ENCODE results near the gene CEACAM5. TPM values are rescaled to one million over a fixed set of nuclear protein-coding genes. Genes with fewer than 3 reads are reported as not detected.
"Not testable (repeated sequence)": the region's sequence is repeated elsewhere in the genome, so short reads cannot be mapped to it uniquely, and the experiment has no call there.

The CEACAM5 gene
- total RNA-seq, 2 donors from 2014 or later: not detected

DNA sequence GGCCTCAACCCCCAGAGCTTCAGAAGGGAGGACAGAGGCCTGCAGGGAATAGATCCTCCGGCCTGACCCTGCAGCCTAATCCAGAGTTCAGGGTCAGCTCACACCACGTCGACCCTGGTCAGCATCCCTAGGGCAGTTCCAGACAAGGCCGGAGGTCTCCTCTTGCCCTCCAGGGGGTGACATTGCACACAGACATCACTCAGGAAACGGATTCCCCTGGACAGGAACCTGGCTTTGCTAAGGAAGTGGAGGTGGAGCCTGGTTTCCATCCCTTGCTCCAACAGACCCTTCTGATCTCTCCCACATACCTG is 969 bp upstream of the CEACAM5 start:
- Mint-ChIP-seq H3K27ac (no peak overlapping the region), H3K4me3 (peak overlapping the region; percentile 46), H3K9me3 (no peaks in the 10 kb centered on the region), H3K27me3 (peaks cover 30% of the 10 kb centered on the region), H3K36me3 (ENCODE audit: low read depth) (no peaks in the 10 kb centered on the region), H3K4me1 (no peaks in the 10 kb centered on the region)
- ATAC-seq (replicated peaks): no peak

DNA sequence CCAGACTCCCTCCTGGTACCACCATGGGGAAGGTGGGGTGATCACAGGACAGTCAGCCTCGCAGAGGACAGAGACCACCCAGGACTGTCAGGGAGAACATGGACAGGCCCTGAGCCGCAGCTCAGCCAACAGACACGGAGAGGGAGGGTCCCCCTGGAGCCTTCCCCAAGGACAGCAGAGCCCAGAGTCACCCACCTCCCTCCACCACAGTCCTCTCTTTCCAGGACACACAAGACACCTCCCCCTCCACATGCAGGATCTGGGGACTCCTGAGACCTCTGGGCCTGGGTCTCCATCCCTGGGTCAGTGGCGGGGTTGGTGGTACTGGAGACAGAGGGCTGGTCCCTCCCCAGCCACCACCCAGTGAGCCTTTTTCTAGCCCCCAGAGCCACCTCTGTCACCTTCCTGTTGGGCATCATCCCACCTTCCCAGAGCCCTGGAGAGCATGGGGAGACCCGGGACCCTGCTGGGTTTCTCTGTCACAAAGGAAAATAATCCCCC is 505 bp upstream of the CEACAM5 start:
- Mint-ChIP-seq H3K4me3 (no peak overlapping the region), H3K4me1 (no peaks in the 10 kb centered on the region), H3K9me3 (no peaks in the 10 kb centered on the region), H3K27ac (no peak overlapping the region), H3K36me3 (ENCODE audit: low read depth) (no peaks in the 10 kb centered on the region), H3K27me3 (peaks cover 30% of the 10 kb centered on the region)
- no peak for ATAC-seq (replicated peaks)

GRCh38 chr19:41709516-41709915 is 1.1 kb downstream of the CEACAM5 start:
- not testable (repeated sequence) for H3K4me1 Mint-ChIP-seq; H3K9me3 Mint-ChIP-seq; H3K36me3 Mint-ChIP-seq (ENCODE audit: low read depth); H3K27ac Mint-ChIP-seq; ATAC-seq (replicated peaks); H3K4me3 Mint-ChIP-seq
- peaks cover 31% of the 10 kb centered on the region for H3K27me3 Mint-ChIP-seq

DNA sequence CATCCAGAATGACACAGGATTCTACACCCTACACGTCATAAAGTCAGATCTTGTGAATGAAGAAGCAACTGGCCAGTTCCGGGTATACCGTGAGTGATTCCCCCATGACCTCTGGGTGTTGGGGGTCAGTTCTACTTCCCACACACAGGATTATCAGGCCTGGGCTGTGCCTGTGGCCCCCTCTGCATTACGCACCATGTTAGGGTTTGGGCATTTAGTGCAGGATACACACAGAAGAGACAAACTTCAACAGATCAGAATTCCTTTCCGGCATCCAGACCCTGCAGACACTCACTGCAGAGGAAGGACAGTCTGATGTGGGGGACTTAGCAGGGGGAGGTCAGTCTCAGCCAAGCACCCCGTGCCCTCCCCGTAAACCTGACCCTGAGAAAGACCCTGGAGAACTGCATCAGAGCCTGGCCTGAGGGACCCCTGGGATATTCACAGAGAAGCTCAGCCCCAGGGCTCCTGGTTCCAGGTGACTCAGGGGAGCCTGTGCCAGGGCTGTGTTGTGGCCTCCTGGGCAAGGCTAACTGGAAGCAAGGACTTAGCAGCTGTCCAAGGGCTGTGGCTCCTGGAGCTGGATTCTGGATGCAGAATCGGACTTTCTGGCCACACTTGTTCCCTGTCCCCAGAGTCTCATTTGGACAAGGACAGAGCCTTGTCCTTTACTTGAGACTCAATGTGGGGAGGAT is 1.7 kb downstream of the CEACAM5 start:
- no peak overlapping the region for H3K27ac Mint-ChIP-seq
- H3K9me3 Mint-ChIP-seq: no peaks in the 10 kb centered on the region
- H3K36me3 Mint-ChIP-seq (ENCODE audit: low read depth): no peaks in the 10 kb centered on the region
- H3K27me3 Mint-ChIP-seq: peaks cover 28% of the 10 kb centered on the region
- H3K4me3 Mint-ChIP-seq: no peak overlapping the region
- H3K4me1 Mint-ChIP-seq: no peaks in the 10 kb centered on the region
- no peak for ATAC-seq (replicated peaks)

GRCh38 chr19:41711376-41712261 is 3.2 kb downstream of the CEACAM5 start:
- Mint-ChIP-seq H3K27me3 (peaks cover 30% of the 10 kb centered on the region), H3K27ac (no peak overlapping the region), H3K4me1 (no peaks in the 10 kb centered on the region), H3K9me3 (no peaks in the 10 kb centered on the region), H3K36me3 (ENCODE audit: low read depth) (no peaks in the 10 kb centered on the region), H3K4me3 (no peak overlapping the region)
- ATAC-seq (replicated peaks): no peak

DNA sequence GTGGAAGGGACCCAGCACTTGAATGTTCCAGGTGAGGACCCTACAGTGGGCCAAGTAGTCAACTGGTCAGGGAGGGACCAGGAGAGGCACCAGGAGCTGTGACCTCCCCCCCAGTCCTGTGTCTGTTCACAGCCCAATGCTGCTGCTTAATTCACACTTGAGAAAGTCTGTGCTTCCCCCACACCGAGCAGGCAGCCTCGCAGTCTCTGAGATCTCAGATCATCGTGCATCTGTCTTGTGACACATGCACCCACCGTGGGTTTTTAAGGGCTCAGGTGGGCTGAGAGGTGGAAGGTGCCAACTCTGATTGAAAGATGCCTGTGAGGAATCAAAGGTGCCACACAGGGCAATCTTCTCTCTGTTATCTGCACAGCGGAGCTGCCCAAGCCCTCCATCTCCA is 6.2 kb downstream of the CEACAM5 start:
- Mint-ChIP-seq H3K4me3 (no peak overlapping the region), H3K9me3 (no peaks in the 10 kb centered on the region), H3K27me3 (peaks cover 28% of the 10 kb centered on the region), H3K36me3 (ENCODE audit: low read depth) (no peaks in the 10 kb centered on the region), H3K27ac (no peak overlapping the region), H3K4me1 (no peaks in the 10 kb centered on the region)
- no peak for ATAC-seq (replicated peaks)

GRCh38 chr19:41718761-41719160 is 10.3 kb downstream of the CEACAM5 start:
- no peaks in the 10 kb centered on the region for H3K9me3 Mint-ChIP-seq
- H3K36me3 Mint-ChIP-seq (ENCODE audit: low read depth): no peaks in the 10 kb centered on the region
- H3K4me1 Mint-ChIP-seq: no peaks in the 10 kb centered on the region
- H3K27ac Mint-ChIP-seq: no peak overlapping the region
- no peak for ATAC-seq (replicated peaks)
- no peak overlapping the region for H3K4me3 Mint-ChIP-seq
- H3K27me3 Mint-ChIP-seq: peaks cover 24% of the 10 kb centered on the region

- H3K27ac Mint-ChIP-seq: no peak overlapping the region
- H3K27me3 Mint-ChIP-seq: peaks cover 28% of the 10 kb centered on the region
- no peaks in the 10 kb centered on the region for H3K9me3 Mint-ChIP-seq
- H3K36me3 Mint-ChIP-seq (ENCODE audit: low read depth): no peaks in the 10 kb centered on the region
- H3K4me1 Mint-ChIP-seq: no peaks in the 10 kb centered on the region
- ATAC-seq (replicated peaks): no peak
- H3K4me3 Mint-ChIP-seq: no peak overlapping the region
Measured at GRCh38 chr19:41720103-41720502, 11.7 kb downstream of the CEACAM5 start.

DNA sequence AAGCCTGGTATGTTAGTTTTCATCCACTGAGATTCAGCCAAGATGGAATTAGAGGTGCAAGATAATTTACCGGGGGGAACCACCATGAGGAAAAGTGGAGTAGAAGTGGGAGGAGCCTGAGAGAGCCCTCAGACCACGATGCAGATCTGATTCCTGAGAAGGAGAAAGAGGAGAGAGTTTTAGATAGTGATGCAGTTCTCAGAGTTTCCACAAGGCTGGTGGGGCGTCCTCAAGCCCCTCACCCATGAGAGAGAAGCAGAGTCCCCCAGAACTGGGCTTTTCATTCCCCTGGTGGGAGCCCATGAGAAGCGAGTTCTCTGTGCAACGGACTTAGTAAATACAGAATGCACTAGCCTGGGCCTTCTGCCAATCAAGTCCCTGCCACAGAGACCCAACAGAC is 18.1 kb downstream of the CEACAM5 start:
- Mint-ChIP-seq H3K9me3 (no peaks in the 10 kb centered on the region), H3K36me3 (ENCODE audit: low read depth) (no peaks in the 10 kb centered on the region), H3K27ac (no peak overlapping the region), H3K4me3 (no peak overlapping the region), H3K27me3 (peaks cover 29% of the 10 kb centered on the region), H3K4me1 (no peaks in the 10 kb centered on the region)
- ATAC-seq (replicated peaks): no peak

GRCh38 chr19:41734156-41734555 is 25.7 kb downstream of the CEACAM5 start:
- Mint-ChIP-seq H3K27ac (no peak overlapping the region), H3K27me3 (peaks cover 28% of the 10 kb centered on the region), H3K9me3 (no peaks in the 10 kb centered on the region), H3K4me1 (peaks cover 4% of the 10 kb centered on the region), H3K4me3 (no peak overlapping the region), H3K36me3 (ENCODE audit: low read depth) (no peaks in the 10 kb centered on the region)
- ATAC-seq (replicated peaks): no peak

DNA sequence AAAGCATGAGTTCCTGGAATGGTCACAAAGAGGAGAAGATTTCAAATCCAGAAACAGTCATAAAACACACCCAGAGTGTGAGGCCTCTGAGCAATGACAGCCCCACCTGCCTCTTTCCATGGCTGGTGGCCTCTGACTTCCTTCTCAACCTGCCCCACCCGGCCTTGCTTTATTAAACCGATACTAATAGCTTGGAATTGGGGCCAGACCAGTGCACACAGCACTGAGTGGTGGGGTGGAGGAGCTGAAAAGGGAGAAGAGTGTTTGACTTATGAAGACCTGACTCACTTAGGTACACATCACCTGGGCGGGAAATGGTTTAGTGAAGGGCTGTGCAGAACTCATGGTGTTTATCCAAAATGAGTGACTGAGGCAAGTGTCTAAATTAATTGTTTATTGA is 26.2 kb downstream of the CEACAM5 start:
- ATAC-seq (replicated peaks): no peak
- H3K27ac Mint-ChIP-seq: no peak overlapping the region
- peaks cover 6% of the 10 kb centered on the region for H3K4me1 Mint-ChIP-seq
- H3K9me3 Mint-ChIP-seq: no peaks in the 10 kb centered on the region
- H3K36me3 Mint-ChIP-seq (ENCODE audit: low read depth): no peaks in the 10 kb centered on the region
- H3K27me3 Mint-ChIP-seq: peaks cover 29% of the 10 kb centered on the region
- no peak overlapping the region for H3K4me3 Mint-ChIP-seq

GRCh38 chr19:41735071-41735600 is 26.7 kb downstream of the CEACAM5 start:
- Mint-ChIP-seq H3K9me3 (no peaks in the 10 kb centered on the region), H3K27ac (no peak overlapping the region), H3K4me1 (peaks cover 11% of the 10 kb centered on the region), H3K27me3 (peaks cover 29% of the 10 kb centered on the region), H3K36me3 (ENCODE audit: low read depth) (no peaks in the 10 kb centered on the region), H3K4me3 (no peak overlapping the region)
- ATAC-seq (replicated peaks): peak; percentile 52

GRCh38 chr19:41739361-41739760 is 30.9 kb downstream of the CEACAM5 start:
- Mint-ChIP-seq H3K27ac (no peak overlapping the region), H3K4me1 (peaks cover 26% of the 10 kb centered on the region), H3K9me3 (no peaks in the 10 kb centered on the region), H3K4me3 (no peak overlapping the region), H3K27me3 (peaks cover 23% of the 10 kb centered on the region), H3K36me3 (ENCODE audit: low read depth) (no peaks in the 10 kb centered on the region)
- ATAC-seq (replicated peaks): no peak

DNA sequence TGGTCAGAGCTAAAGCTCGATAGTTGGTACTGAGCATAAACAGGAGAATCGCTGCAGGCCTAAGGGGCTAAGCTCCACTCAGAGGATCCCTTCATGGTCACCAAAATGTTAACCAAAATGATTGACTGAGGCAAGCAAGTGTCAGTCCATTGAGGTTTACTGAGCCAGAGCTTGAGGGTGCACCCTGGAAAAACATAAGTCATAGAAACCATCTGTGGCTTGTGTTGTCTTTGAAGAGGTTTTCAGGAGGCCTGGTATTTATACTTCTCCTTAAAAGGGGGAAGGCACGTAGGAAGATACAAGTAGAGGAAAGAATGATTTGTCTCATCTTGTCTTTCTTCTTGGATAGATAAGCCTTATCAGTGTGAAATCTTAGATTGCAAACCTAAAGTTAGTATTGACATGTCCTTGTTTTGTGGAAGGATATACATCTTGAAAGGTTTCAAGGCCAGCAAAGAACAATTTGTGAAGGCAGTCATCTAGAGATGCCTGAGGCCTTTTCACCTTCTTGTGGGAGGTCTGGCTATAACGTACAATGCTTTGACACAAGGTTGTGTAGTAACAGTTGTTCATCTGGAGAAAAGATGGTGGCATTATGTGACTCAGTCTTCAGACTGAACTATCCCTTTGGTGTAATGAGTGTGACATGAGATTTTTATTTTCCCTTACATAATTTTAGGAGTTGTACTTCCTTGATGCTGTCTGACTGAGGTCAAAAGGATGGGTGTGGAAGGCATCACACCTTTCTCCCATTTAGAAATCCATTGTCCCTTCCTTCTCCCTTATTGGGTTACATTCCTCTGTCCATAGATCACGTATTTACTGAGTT is 32.2 kb downstream of the CEACAM5 start:
- Mint-ChIP-seq H3K36me3 (ENCODE audit: low read depth) (no peaks in the 10 kb centered on the region), H3K9me3 (no peaks in the 10 kb centered on the region), H3K4me1 (peaks cover 26% of the 10 kb centered on the region), H3K4me3 (peak overlapping the region; percentile 42), H3K27ac (peak overlapping the region; percentile 72), H3K27me3 (peaks cover 33% of the 10 kb centered on the region)
- ATAC-seq (replicated peaks): peak; percentile 89

Measured in activated T-helper 17 cell treated with anti-CD3 and anti-CD28 coated beads, Interleukin-2, amount 50 U/mL, for 72 hours (primary cell).